Bone marrow (tissue), 2 donors: ENCODE data around the gene NAPB.

Experiments
- DNase-seq, 2 donors: peaks; one replicate each; lab custom pipeline; 2025; lab: John Stamatoyannopoulos, UW

Gene NAPB

DNA sequence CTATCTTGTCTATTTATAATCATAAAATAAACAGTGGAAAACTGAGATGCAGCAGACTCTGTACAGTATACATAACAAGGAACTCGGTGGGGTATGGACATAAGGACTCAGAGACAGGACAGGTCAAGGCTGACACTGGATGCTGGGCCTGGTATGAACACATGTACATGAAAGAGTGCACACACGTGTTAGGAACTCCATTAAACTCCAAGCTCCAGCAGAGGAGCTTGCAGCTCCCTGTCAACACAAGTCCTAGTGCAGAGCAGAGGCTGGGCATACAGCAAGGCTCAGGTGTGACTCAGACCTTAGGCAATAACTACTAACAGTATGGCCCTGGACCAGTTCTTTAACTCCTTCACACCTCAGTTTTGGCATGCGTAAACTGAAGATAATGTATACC is 17.1 kb downstream of the NAPB start:
- DNase-seq, result no peak

DNA sequence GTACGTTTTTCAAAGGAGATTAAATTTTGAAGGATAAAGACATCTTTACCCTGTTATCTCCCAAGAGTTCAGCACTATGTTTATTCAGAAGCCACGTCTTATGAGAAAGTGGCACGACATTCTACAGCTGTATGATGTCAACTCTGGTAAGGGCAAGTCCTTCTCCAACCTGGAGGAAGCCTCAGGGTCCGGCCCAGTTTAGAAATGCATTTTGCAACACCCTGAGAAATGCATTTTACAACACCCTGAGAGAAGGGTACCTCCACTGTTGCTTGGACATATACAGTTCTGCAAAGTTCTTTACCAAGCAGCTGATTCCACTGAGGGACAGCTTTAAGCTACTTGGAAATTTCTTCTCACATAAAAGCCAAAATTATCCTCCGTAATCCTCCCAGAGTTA is 17.5 kb downstream of the NAPB start:
- DNase-seq, result no peak

- no peak for DNase-seq
Measured at GRCh38 chr20:23401051-23401450, 20.2 kb downstream of the NAPB start.

DNA sequence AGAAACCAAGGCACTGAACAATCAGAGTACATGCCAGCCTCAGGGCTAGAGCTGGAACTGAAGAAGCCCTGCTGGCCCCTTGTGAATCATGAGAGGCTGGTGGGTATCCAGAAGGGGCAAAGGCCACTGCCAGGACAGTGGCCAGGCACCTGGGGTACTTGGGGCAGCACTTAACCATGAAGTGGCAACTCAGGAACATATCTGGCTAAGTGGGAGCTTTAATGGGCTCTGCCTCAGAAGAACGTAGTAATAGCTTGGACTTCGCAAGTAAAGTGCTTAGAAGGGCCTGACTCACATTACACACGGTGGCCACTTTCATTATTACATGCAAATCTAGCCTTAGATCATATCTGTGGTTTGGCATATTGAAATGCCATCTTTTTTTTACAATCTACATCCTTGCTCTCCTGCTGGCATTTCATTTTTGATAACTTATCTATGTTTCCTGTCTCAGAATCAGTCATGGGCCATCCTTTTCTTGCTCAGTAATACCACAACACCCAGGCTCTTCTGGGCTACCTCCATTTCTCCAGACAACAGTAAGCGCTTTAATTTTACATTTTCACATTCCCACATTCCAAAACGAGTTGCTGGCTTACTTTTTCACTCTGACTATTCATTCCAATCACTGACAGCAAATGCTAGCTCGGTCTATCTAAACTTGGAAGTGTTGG is 21.6 kb downstream of the NAPB start:
- DNase-seq, result peak in 1 of 2 donors; percentile 15

DNA sequence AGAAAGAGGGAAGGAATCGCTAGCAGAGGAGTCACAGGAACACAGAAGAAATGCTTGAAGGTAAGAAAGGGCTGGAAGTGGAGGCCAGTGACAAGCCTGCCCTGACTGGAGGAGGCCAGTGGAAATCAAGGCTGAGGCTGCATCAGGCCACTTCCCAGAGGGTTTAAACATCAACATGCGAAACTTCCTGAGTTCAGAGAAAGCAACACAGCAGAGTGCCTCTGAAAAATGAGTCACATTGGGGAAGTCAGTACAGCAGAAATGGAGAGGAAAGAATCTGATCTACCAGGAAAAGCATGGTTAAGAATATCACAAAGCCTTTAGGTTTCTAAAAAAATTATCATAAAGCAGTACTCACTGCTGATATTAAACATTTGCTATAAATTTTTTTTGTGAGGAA is 23.3 kb downstream of the NAPB start:
- peak in 1 of 2 donors; percentile 72 for DNase-seq

- DNase-seq, result no peak
Measured at GRCh38 chr20:23396950-23397627, 24.2 kb downstream of the NAPB start.

GRCh38 chr20:23393996-23394775 is 27.1 kb downstream of the NAPB start:
- no peak for DNase-seq

DNA sequence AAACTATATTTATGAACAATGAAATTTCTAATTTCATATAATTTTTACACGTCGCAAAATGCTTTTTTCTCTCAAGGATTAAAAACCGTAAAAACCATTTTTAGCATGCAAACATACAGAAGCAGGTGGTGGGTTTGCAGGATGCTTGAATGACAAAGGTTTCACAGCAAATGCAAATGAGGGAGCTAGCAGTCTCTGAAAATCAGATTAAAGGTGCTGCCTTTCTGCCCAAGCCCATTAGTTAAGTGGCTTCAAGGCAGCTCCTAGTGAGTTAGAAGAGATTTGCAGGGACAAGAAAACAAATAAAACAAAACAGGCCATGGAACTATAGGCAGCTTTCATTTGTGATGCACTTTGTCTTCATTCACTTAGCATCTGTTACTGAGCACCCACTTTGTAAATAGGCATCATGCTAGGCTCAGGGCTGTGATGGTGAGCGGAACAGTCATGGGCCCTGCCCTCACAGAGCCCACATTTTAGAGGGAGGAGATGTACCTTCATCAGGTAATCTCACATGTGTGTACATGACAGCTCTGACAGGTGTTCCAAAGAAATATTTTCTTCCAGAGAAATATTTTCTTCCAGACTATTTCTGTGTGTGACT is 29.5 kb downstream of the NAPB start:
- no peak for DNase-seq

DNA sequence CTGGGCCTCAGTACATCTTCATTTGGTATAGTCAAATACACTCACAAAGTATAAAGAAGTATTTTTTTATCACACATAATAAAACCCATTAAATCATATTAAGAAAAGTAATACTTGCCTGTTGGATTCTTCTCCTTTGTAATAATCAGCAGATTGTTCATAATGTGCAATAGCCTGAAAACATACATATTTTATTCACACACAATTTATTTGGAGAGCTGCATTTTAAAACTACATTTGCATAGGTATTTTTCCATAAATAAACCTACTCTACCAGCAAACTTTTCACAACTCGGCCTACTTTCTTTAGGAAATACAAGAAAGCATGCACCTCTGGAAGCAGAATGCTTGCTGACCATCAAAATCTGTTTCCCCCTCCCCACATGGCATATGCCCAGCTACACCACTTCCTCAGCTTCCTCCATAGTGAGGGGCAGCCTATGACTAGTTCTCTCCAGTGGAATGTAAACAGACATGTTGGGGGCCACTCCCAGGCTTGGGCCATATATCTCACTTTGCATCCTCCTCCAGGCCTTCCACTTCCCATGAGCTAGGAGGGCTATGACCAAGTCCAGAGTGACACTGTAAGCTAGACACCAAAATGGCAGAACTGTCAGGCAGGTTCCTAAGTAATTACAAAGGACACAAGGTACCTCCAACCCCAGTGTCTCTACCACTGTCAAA is 31.1 kb downstream of the NAPB start:
- no peak for DNase-seq

DNA sequence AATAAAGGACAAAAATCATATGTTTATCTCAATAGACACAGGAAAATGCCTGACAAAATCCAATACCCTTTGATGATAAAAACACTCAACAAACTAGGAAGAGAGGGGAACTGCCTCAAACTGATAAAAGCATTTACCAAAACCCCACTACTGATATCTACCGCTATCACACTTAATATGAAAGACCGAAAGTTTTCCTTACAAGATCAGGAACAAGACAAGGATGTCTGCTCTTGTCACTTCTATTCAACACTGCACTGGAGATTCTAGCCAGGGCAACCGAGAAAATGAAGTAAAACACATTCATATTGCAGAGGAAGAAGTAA is 34.2 kb downstream of the NAPB start:
- DNase-seq, result no peak

DNA sequence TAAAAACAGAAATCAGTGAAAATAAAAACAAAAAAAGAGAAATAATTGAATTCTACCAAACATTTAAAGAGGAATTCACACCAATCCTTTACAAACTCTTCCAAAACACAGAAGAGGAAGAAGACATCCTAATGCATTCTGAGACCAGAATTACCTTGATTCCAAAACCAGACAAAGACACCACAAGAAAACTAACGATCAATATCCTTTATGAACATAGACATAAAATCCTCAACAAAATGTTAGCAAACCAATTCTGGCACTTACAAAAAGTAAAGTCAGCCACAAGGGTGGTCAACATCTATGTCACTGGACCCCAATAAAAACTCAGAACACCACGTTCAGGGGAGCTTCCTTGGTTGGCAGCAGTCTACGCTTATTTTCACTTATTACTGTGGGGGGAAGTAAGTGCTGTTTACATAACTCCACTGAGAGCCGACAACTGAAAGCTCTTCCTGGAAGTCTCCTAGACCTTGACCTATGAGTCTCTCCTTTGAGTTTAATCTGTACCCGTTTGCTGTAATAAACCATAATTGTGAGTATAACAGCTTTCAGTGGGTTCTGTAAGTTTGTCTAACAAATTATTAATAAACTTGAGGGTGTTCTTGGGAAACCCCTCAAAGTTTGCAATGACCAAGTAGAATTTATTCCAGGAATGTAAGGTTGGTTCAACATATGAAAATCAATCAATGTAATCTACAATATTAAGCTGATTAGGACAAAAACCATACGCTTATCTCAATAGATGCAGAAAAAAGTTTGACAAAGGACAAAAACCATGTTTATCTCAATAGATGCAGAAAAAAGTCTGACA is 34.8 kb downstream of the NAPB start:
- DNase-seq, result no peak

- peak in 1 of 2 donors; percentile 66 for DNase-seq
Measured at GRCh38 chr20:23381876-23382275, 39.4 kb downstream of the NAPB start.

- DNase-seq, result no peak
Measured at GRCh38 chr20:23379772-23380171, 41.5 kb downstream of the NAPB start.

GRCh38 chr20:23375827-23376226 is 45.5 kb downstream of the NAPB start:
- DNase-seq, result no peak

DNA sequence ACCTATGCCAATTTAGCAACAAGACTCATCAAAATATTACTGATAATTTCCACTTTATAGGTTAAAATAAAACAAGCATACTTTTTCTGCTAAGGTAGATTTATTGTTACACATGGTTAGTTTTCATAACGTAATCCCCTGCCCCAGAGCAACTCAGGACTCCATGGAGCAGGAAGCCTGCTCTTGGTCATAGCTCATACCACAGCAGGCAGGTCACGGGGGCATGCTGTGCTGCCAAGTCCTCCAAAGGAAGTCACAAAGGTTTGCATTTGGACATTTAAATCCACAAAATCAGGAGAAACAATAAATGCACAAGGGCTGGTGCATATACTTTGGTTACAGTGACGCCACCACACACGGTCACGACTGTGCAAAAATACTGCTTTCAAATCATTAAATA is 46.8 kb downstream of the NAPB start:
- DNase-seq, result no peak

DNA sequence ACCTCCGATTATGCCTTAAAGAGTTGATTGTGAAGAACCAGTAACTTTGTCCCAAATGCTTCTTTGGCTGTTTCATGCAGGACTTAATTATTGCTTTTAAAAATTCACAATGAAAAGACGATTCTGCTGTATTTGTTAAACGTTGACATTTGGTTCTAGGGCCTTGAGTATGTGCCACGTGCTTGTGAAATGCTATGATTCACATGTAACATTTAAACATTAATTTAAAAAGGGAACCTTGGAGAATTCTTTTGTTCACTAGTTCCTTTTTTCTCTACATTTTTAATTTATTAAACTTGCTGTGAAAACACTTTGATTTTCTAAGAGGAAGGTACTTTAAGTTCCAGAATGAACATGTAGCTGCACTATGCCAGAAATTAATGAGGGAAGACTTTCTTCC is 49.8 kb downstream of the NAPB start:
- DNase-seq, result no peak

DNA sequence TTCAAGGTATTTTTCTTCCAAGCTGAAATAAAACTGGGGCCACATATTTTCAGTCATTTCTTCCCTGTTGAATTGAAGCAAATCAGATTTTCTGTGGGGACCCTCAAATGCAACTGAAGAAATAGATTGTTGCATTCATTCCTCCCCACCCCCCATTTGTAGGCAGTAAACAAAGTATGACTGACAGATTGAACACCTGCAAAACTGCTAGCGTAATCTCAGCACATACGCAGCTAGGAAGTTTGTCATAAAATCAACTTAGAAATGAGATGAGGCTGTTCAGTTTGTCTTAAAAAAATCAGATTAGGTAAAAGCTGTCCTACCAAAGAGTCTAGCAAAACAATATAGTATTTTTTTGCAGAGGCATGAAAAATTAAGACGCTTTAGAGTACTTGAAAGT is 50.4 kb downstream of the NAPB start:
- no peak for DNase-seq

DNA sequence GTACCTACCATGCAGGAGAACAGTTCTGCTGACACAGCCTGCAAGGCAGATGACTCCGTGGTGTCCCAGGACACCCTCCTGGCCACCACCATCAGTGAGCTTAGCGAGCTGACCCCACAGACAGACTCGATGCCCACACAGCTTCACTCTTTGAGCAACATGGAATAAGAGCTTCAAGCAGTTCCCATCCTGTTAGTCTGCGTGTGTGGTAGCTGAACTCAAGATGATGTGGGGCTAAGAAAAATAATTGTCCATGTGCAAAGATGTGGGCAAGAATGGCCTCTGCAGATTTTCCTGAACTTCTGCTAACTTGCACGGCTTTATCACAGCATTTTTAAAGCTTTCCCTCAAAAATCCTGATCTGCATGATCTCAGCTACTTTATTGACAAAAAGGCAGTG is 51.0 kb downstream of the NAPB start:
- DNase-seq, result no peak

- DNase-seq, result no peak
Measured at GRCh38 chr20:23369072-23369823, 52.0 kb downstream of the NAPB start.

GRCh38 chr20:23368316-23369071 is 52.8 kb downstream of the NAPB start:
- DNase-seq, result no peak
